ENCODE results near the gene TXNRD2.

Gene TXNRD2

DNA sequence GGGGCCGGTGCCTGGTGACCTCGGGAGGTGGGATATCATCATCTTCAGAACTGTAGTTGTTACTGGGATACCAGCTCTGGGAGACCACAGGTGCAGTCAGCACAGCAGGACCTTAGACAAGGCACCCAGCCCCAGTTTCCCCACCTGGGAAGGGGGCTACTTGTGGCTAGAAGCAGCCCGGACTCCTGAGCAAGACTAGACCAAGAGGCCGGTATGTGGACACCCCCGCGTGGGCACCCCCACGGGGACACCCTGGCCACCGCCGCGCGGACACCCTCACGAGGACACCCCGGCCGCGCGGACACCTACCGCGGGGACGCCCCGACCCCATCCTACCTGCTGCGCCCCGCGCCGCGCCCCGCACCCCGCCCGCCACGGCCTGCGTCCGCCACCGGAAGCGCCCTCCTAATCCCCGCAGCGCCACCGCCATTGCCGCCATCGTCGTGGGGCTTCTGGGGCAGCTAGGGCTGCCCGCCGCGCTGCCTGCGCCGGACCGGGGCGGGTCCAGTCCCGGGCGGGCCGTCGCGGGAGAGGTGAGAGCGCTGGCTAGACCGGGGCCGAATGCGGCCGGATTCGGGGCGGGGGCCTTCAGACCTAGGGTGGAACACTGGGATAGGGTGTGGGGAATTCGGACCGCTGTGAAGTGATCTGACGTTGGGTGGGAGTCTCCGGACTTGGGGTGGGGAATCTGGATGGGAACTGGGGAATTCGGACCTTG lies at the start of gene TXNRD2, which contains the start of gene COMT:
Gene TXNRD2 (minus strand): TSS at position 454 of the 718 bp plus-strand sequence. CDS start 15 bp downstream, at position 439.
Gene COMT (plus strand): TSS at position 408 of the 718 bp plus-strand sequence. CDS start 20,755 bp downstream, outside the sequence.
- DNase-seq = no peak

DNA sequence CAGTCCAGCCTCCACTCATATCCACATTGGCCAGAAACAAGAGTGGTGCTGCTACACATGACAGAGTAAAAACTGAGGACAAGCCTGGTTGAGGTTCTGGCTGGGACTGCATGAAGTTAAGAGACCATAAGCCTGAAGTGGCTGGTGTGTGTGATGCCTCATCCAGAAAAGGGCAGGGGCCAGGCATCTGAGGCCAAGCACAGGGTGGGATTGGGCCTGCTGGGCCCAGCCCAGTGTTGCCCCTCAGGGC lies 49.7 kb upstream of the TXNRD2 start:
- no peak for DNase-seq

DNA sequence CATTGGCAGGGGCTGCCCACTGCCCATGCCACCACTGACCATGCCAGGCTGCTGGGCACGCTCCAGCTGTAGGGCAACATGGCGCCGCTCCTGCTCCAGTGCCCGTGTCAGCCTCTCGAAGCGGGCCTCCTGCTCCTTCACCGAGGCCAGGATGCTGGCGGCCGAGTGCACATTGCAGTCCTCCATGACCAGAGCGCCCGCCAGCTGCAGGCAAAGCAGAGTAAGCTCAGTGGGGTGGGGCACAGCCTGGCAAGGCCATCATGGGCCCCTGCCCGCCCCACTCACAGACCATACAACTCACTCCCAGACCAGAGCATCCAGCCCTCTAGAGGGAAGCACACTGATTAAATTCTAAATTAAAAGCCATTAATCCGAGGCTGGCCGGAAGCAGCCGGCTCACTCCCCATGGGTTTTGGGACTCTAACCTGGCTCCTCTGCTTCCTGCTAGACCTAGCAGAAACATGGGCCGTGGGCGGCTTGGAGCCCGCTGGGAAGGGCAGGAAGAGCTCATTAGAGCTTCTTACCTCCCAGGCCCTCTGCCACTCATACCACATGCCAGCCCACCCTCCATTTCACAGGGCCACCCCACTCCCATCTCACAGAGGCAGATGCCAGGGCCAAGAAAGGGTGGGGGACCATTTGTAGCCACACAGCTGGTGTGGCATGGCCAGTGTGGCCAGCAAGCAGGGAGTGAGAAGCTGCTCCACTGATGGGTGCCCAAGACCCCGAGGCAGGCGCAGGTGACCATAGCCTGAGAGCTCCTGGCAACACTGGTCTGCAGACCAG lies 49.2 kb upstream of the TXNRD2 start:
- DNase-seq = no peak

DNA sequence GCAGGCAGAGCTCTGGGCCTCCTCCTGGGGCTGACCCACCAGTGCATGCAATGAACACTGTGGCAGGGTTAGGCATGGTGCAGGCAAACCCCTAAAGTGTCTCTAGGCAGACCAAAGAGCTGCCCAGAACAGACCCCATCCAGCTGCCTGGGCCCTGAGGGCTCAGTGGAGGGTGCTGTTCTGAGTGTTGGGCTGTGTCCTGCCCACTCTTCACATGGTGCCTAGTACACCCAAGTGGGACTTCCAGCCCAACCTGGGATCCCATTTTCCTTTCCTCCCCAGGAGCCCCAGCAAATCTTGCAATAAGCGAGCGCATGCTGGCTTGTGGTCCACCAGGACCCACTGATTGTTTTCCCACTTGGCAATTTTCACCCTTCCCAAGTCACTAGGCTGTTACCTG lies 48.6 kb upstream of the TXNRD2 start:
- no peak for DNase-seq

DNA sequence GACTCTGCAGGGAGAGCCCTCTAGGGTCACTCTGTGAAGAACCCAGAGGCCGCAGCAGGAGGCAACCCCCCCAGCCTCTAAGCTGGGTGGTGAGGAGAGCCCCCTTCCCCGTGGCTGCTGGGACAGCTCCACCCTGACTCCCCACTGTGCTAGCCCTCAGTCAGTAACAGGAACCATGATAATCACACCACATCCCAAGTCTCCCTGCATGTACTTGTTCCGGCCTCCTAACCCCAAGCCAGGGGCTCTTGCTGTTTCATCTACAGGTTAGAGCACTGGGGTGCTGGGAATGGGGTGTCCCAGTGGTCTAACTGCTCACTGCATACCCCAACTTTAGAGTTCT lies 48.1 kb upstream of the TXNRD2 start:
- no peak for DNase-seq

DNA sequence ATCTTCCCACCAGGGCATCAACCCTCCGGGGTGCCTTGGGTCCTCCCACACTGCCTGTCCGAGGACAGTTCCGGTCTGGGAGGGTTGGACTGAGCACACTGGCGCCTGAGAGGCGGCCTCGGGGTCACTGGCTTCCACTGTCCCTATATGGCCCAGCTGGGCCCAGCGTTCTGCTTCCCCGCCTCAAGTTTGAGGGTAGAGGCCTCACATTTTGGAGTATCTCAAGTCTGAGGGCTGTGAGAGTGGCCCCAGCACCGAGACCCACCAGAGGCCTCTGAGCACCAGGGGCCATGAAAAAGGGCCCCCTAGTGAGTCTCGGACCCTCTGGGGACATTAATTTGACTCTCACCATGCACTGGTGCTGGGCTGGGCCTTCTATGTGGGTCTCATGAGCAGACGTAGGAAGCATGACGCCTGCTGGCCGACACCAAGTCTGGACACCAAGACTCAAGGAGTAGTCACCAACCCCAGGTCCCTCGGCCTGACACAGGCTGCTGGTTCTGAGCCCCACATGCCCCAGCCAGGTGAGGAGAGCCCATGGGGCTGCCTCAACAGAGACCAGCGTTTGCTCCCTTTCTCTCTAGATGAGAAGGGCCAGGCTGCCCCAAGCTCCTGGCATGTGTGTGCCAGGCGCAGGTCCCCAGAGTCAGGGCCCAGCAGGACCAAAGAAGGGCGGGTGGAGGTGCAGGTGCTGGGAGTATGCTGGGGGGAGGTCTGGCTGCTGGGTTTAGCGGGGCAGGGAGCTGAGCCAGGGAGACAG lies 47.5 kb upstream of the TXNRD2 start:
- no peak for DNase-seq

DNA sequence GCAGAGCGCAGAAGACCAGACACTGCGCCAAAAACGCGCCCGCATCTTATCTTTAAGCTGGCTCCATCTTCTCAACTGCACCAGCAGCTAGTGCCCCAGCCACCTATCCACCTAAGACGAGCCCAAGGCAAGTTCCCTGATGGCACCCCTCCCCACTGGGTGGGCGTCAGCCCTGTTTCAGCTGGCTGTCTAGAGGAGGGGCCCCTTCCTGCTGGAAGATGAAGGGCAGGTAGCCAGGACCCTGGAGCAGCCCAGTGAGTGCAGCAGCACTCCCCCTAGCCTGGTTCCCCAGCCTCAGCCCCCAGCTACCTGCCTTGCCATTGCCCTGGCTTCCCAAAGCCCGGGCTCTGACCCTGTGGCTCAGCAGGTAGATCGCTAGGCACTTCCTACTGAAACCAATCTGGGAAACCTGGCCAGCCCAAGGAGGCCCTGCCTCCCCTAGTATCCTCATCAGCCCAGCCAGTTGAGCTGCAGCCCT lies 46.8 kb upstream of the TXNRD2 start:
- DNase-seq = no peak

DNA sequence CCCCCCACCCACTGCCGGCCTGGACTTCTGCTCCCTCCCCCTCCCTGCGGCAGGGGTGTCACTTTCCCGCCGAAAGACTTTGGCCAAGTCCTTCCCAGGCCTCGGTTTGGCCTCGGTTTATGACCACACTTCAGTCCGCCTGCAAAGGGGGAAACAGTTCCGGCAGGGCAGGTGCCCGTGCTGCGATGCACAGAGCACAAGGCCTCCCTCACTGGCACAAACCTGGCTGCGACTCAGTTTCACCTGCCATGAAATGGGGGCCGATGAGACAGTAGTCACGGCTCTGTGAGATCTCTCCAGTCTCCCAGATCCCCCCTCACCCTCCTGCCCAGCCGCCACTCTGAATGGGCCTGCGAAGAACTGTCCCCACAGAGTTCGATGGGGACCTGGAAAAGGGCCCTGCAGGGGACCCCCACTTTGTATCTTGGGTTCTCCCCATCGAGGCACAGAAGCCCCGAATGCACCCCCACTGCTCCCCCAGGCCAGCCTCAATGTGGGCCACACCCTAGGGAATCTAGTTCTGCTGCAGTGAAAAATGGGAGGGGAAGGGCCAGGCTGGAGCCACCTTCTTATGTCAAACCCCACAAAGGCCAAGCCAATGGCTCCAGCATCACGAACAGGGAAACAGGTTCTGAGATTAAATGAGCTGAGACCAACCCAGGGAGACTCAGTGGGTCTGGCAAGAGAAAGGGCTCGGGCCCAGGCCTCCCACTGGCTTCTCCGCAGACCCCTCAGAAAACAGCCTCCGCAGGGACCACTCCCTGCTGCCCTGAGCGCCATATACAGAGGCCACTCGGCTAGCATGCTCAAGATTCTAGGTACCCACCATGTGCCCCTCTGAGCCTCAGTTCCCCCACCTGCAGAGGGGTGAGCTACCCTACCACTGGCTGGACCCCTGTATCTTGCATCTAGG lies 46.0 kb upstream of the TXNRD2 start:
- peak; percentile 5 for DNase-seq

DNA sequence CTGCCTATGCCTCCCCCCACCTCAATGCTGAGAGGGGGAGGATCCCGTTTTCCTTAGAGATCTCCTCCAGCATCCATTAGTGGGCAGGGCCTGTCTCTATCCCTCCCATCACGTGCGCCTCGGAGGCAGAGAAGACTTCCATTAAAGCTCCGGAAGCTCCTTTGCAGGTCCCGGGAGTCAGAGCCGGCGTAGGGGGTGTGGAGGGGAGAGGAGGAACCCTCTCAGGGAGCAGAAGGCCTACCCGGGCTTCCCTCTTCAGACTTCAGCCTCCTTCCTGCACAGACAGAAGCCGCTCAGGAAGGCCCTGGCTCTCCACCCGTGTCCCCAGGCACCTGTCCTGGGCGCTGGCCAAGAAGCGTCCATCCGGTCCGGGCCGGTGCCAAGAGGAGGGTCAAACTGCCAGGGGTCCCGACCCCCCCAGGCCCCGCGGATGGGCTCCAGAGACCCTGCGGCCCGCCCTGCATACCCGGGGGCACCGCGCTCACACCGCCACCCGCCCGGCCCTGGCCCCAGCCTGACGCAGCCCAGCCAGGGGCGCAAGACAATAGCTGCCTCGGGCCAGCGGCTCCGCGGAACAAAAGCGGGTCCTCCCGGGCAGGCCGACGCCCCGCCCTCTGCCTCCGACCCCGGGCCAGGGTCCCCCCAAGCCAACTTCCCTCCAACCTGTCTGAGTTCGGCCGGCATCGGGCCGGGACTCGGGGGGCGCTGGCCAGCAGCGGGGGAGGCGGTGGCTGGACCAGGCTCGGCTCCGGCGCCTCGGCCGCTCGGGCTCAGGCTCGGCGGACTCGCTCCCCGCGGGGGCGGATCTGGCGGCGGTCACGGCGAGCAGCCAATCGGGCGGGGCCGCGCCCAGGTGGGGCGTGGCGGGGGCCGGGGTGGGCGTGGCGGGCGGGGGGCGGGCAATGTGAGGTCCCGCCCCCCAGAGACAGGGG lies 45.1 kb upstream of the TXNRD2 start:
- peak; percentile 13 for DNase-seq

DNA sequence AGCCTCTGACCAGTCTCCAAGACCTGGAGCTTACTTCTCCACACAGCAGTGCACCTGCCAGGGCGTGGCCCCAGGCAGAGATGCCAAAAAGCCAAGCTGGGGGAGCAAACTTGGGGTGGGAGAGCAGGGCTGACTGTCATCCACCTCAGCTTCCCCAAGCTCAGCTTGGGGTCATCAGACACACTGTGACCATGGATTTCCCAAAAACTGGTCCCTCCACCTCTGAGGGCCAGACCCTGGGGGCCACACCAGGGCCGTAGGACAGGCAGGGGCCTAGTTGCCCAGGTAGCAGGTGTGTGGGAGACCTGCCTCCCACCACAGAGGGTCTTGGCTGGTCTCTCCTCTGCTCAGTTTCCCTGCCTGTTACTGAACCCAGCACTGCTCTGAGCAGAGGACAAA lies 44.4 kb upstream of the TXNRD2 start:
- DNase-seq = no peak

DNA sequence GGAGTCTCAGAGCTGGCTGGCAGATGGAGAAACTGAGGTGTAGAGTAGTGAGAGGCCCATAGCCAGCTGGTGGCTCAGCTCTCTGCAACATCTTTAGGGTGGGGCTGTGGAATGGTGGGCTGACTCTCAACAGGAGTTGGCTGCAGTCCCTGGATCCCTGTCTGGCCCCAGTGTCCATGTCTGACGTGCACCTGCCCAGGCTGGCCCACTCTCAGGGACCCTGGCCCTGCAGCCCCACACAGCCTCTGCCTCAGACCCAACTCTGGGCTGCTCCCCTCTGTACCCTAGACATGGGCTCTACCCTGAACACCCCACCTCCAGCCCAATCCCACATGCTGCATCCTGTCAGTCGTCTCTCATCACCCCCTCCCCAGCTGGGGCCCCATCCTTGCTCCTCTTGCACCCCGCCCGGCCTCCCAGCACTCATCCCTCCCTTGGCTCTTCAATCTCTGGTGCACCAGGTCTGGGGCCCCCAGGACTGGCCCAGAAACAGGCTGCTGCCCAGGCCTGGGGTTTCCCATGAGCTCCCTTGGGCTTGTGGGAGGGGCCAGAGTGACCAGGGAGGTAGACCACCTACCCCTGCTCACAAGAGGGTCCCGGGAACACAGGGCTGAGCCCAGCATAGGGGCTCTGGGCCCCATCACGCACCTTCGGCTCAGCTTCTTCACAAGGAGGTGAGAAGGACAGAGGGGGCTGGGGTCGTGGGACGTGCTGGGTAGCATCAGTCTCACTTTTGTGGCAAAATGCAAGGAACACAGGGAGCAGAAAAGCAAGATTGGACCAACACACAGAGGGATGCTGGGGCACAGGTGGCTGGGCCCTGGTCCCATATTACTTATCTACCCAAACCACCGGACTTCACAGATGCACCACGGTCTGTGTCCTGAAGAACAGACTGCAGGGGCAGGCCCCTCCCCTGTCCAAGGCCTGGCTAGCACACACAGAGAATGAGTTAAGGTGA lies 43.5 kb upstream of the TXNRD2 start:
- DNase-seq = no peak

DNA sequence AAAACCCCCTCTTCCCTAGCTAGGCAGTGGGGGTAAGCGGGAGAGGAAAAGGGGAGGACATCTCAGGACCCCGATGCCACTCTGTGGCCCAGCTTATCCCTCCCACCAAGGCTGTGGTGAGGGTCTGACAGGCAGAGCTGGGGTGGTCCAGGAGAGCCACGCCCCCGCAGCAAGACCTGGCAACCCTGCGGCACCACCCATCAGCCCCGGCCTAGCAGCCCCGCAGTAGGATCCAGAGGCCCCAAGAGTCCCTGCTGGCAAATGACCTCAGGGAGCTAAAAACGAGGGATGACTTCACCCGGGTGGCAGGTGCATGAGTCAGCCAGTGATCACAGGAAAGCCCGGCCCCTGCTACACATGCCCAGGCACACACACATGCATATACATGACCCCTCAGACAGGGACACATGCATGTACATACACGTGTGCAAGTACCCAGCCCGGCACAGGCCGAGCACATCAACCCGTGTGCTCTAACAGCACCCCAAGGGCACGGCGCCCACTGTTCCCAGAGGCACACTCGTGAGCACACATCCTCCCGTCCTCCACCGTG lies 42.7 kb upstream of the TXNRD2 start:
- peak; percentile 71 for DNase-seq

DNA sequence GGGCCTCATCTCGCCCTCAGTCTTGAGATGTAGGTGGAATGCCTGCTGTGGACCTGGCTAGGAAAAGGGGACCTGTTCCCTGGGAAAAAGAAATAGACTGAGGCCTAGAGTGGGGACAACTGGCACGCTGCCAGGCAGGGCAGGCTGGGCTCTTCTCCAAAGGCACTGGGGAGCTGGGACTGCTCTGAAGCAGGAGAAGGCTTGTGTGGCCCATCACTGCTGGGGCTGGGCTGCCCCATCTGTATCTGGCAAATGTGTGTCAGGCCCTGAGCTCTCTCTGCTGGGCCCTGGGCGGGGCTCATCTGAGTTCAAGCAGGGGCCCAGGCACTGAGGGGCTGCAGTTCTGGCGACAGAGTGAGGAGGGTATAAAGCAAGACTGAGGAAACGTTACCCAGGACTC lies 42.1 kb upstream of the TXNRD2 start:
- DNase-seq = no peak

DNA sequence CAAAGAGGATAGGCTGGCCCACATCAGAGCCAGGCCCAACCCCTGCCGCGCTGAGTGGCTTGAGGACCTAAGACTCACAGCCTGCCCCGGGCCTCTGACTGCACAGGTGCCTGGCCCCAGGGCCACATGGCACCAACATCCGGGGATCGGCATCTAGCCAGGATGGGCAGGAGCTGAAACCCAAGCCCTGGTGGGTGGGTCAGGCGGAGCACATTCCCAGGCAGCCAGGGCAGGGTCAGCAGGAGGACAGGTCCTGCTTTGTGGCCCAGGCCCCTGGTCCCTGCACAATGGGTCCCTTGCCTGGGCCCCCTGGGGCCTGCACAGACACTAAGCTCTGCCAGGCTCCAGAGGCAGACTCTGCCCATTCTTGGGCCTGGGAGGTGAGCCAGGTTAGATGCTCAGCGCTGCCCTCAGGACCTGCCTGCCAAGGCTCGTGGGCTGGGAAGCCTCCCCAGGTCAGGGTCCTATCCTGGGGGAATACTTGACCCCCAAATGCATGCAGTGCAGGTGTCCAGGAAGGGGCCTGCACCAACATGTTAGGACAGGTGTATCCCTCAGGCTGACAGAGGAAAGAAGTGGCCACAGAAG lies 41.5 kb upstream of the TXNRD2 start:
- no peak for DNase-seq

DNA sequence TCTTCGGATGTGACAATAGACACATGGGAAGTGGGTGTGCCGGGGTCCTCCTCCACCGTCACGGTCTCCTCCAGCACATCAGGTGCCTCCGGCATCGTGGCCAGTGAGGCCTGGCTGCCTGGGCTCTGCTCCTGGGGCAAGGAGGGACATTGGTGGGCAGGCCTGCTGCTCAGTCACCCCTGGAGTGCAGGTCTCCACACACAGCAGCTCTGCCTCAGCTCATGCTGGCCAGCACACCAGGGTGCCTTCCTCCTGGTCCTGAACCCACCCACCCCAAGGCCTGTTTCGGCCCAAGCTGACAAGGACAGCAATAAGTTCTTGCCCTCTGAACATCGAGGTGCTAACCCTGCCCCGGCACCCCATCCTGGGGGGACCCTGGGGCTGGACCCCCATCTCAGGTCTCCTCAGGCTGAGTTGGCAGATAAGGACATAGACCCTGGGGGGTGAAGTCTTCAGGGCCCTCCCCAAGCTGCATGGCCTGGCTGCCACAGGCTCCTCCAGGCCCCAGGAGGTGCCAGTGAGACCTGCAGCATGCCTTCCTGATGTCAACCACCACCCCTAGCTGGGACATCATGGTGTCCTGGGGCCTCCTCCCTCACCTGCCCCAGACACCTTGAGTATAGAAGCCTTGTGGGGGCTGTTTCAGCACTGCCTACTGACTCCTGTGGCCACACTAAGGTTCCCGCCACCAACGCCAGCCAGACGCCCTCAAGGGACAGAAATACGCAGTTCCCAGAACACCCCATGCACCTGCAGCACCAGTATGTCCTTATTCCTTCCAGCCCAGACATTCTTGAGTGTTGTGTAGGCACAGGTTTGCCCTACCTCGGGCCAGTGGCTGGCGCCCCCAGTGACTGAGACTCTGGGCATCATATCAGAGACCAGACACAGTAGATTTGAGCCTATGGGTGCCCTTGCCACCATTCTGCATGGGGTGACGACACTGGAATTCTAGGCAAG lies 40.6 kb upstream of the TXNRD2 start:
- DNase-seq = no peak

DNA sequence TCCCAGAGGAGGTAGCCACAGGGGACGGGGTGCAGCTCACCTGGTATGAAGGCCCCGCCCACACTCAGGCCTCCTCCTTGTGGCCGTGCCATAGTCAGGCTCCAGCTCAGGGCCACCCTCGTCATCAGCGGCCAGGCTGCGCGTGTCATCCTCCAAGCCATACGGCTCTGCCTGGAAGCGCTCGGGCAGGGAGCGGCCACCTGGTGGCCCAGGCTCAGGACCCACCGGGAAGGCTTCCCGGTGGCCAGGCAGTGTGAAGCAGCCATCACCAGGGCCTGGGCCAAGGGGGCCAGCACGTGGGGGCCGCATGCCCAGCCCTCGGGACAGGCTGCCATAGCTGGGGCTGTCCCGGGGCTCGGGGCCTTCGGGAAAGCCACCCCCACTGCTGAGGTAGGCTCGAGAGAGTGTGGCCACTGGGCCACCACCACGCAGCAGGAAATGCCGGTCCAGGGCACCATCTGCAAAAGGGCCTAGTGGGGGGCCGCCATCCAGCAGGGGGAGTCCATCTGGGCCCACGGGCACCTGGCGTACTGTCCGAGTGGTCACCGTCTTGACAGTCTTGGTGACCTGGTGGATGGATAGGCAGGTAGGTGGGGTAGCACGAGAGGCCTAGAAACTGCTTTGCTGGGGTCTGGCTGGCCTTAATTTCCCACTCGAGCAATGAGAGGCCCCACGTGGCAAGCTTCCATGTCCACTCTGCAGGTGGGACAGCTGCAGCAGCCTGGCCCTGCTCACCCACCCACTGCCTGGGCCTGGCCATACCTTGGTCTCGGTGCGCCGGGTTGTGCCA lies 39.7 kb upstream of the TXNRD2 start:
- no peak for DNase-seq

DNA sequence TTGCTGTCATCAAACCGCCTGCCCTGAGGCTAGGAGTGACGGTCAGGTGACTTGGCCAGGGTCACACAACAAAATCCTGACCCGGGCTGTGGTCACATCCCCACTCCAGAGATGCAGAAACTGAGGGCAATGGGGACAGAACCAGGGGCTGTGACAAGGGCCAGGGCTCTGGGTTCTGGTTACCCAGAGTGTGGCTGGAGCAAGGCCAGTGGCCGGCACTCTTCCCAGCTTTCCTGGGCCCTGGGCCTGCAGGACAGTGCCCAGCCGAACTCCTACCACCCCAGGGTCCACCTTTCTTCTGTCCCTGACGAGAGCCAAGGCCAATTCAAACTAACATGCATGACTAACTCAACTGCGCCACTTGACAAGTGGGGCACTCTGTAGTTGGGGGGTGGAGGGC lies 39.1 kb upstream of the TXNRD2 start:
- no peak for DNase-seq
